ENCODE results near the gene CALHM4.

CALHM4 gene

GRCh38 chr6:116564311-116564710 lies 10.8 kb downstream of the CALHM4 start:
- ChIA-PET POLR2A (interaction anchor here (1.3 to 1.9 kb wide), 2 partner anchors 46 to 284 kb away, joined by 3 to 6 read pairs; partner anchors contain the start of gene TSPYL1), CTCF (interaction anchor here (0.5 to 0.7 kb wide), 2 partner anchors 31 to 276 kb away, joined by 3 to 4 read pairs; no protein-coding TSS in a partner anchor)
- DNase-seq (ENCODE audit: extremely low spot score), result no peak
- TF ChIP-seq FOXA1 (IDR thresholded peaks at IDR 0.05) (no peak), CTBP1 (IDR thresholded peaks at IDR 0.05; ENCODE audit: borderline replicate concordance) (no peak), ZNF384 (IDR thresholded peaks at IDR 0.05) (no peak), FOXM1 (IDR thresholded peaks at IDR 0.05; ENCODE audit: borderline replicate concordance) (no peak), LEF1 (IDR thresholded peaks at IDR 0.05; ENCODE audit: borderline replicate concordance) (no peak), PKNOX1 (IDR thresholded peaks at IDR 0.05) (no peak), ARNT (IDR thresholded peaks at IDR 0.05) (no peak), TARDBP (IDR thresholded peaks at IDR 0.05) (no peak), SP1 (IDR thresholded peaks at IDR 0.05) (no peak), FOXK2 (IDR thresholded peaks at IDR 0.05) (no peak), BHLHE40 (IDR thresholded peaks at IDR 0.05; ENCODE audit: borderline replicate concordance) (no peak), SUZ12 (IDR thresholded peaks at IDR 0.05) (no peak)

- ChIA-PET POLR2A (interaction anchor here (0.6 kb wide), 1 partner anchor 272 kb away, joined by 3 read pairs; no protein-coding TSS in a partner anchor), CTCF (interaction anchor here (0.9 kb wide), 1 partner anchor 297 kb away, joined by 3 read pairs; no protein-coding TSS in a partner anchor)
- no peak for DNase-seq (ENCODE audit: extremely low spot score)
- TF ChIP-seq L3MBTL2 (conservative IDR thresholded peaks at IDR 0.05) (no peak), FOXK2 (IDR thresholded peaks at IDR 0.05) (no peak)
Measured at GRCh38 chr6:116564921-116565872, 11.6 kb downstream of the CALHM4 start.

GRCh38 chr6:116568111-116568510 lies 14.6 kb downstream of the CALHM4 start:
- CTCF ChIA-PET, result no interaction called here
- no peak for DNase-seq (ENCODE audit: extremely low spot score)
- POLR2A ChIA-PET, result no interaction called here
- no peak for TF ChIP-seq FOXK2 (IDR thresholded peaks at IDR 0.05)
- TF ChIP-seq LEF1 (IDR thresholded peaks at IDR 0.05; ENCODE audit: borderline replicate concordance), result no peak
- TF ChIP-seq HDGF (IDR thresholded peaks at IDR 0.05; ENCODE audit: borderline replicate concordance), result no peak
- TF ChIP-seq SP1 (IDR thresholded peaks at IDR 0.05), result no peak
- TF ChIP-seq ELF4 (IDR thresholded peaks at IDR 0.05), result no peak
- no peak for TF ChIP-seq TARDBP (IDR thresholded peaks at IDR 0.05)
- no peak for TF ChIP-seq BHLHE40 (IDR thresholded peaks at IDR 0.05; ENCODE audit: borderline replicate concordance)
- TF ChIP-seq FOXM1 (IDR thresholded peaks at IDR 0.05; ENCODE audit: borderline replicate concordance), result no peak
- TF ChIP-seq L3MBTL2 (conservative IDR thresholded peaks at IDR 0.05), result no peak
- no peak for TF ChIP-seq SUZ12 (IDR thresholded peaks at IDR 0.05)
- TF ChIP-seq CTBP1 (IDR thresholded peaks at IDR 0.05; ENCODE audit: borderline replicate concordance), result no peak
- no peak for TF ChIP-seq FOXA1 (IDR thresholded peaks at IDR 0.05)
- TF ChIP-seq ARNT (IDR thresholded peaks at IDR 0.05), result no peak

GRCh38 chr6:116568821-116569755 lies 15.5 kb downstream of the CALHM4 start:
- no peak for TF ChIP-seq ELF4 (IDR thresholded peaks at IDR 0.05)
- no peak for TF ChIP-seq SUZ12 (IDR thresholded peaks at IDR 0.05)
- TF ChIP-seq L3MBTL2 (conservative IDR thresholded peaks at IDR 0.05), result no peak
- no peak for TF ChIP-seq TARDBP (IDR thresholded peaks at IDR 0.05)
- TF ChIP-seq FOXA1 (IDR thresholded peaks at IDR 0.05), result no peak
- TF ChIP-seq HDGF (IDR thresholded peaks at IDR 0.05; ENCODE audit: borderline replicate concordance), result no peak
- TF ChIP-seq BHLHE40 (IDR thresholded peaks at IDR 0.05; ENCODE audit: borderline replicate concordance), result no peak
- TF ChIP-seq FOXM1 (IDR thresholded peaks at IDR 0.05; ENCODE audit: borderline replicate concordance), result no peak
- TF ChIP-seq PKNOX1 (IDR thresholded peaks at IDR 0.05), result no peak
- TF ChIP-seq NFRKB (IDR thresholded peaks at IDR 0.05), result no peak
- TF ChIP-seq FOXK2 (IDR thresholded peaks at IDR 0.05), result no peak
- CTCF ChIA-PET, result interaction anchor here (0.5 to 2.4 kb wide), 2 partner anchors 8 to 71 kb away, joined by 3 to 10 read pairs; no protein-coding TSS in a partner anchor
- no peak for DNase-seq (ENCODE audit: extremely low spot score)
- POLR2A ChIA-PET, result interaction anchor here (0.6 to 1.5 kb wide), 2 partner anchors 10 to 47 kb away, joined by 3 read pairs; partner anchors contain the start of gene RSPH4A

- peak; percentile 98 for DNase-seq (ENCODE audit: extremely low spot score)
- ChIA-PET CTCF (interaction anchor here (0.6 to 2.4 kb wide), 4 partner anchors 10 to 302 kb away, joined by 4 to 13 read pairs (median 8); no protein-coding TSS in a partner anchor), POLR2A (interaction anchor here (0.6 to 2.7 kb wide), 30 partner anchors 8 to 470 kb away, joined by 3 to 20 read pairs (median 3); partner anchors contain the start of genes CALHM4, CALHM5, DSE and FAM162B)
- no peak for TF ChIP-seq LEF1 (IDR thresholded peaks at IDR 0.05; ENCODE audit: borderline replicate concordance)
- peak; percentile 58; the same call in 1 of the 2 replicates for TF ChIP-seq L3MBTL2 (conservative IDR thresholded peaks at IDR 0.05)
- TF ChIP-seq CTBP1 (IDR thresholded peaks at IDR 0.05; ENCODE audit: borderline replicate concordance), result peak; percentile 55; the same call in 1 of the 2 replicates
- peak; percentile 97 for TF ChIP-seq FOXM1 (IDR thresholded peaks at IDR 0.05; ENCODE audit: borderline replicate concordance)
- peak; percentile 66; the same call in 1 of the 2 replicates for TF ChIP-seq ELF4 (IDR thresholded peaks at IDR 0.05)
- no peak for TF ChIP-seq TARDBP (IDR thresholded peaks at IDR 0.05)
Measured at GRCh38 chr6:116570856-116571682, 17.5 kb downstream of the CALHM4 start, which contains the start of gene RWDD1. Gene RWDD1 (plus strand): TSS chr6:116571504. CDS start chr6:116571583, 79 bp downstream.

Measured in HEK293T (cell line).